SU-DHL-6 (cell line): ENCODE measurements around the gene SLC5A10.

Experiments
- H2AFZ ChIP-seq: fragments of 200-600 bp; sonication (generic); 2 replicates; pipeline ENCODE4 v1.6.1; 2014; ENCODE audit warnings: low read depth, mild to moderate bottlenecking, moderate library complexity, mixed read lengths, antibody characterized with exemption, low read length; ENCODE audit not compliant: severe bottlenecking
- H3F3A ChIP-seq: fragments of 200-600 bp; shearing (Covaris generic); 2 replicates; pipeline ENCODE4 v1.6.0; 2016; ENCODE audit warnings: antibody characterized with exemption, mild to moderate bottlenecking; ENCODE audit not compliant: insufficient read depth
- H3K27ac ChIP-seq: fragments of 200-600 bp; sonication (generic); 2 replicates; pipeline ENCODE4 v1.5.1; 2016; ENCODE audit warnings: low read depth, mild to moderate bottlenecking, low read length, moderate library complexity, mixed read lengths
- H3K27me3 ChIP-seq: fragments of 200-600 bp; sonication (generic), shearing (Covaris generic); 2 replicates; pipeline ENCODE4 v1.6.0; 2014; ENCODE audit warnings: mild to moderate bottlenecking, low read length
- H3K36me3 ChIP-seq: fragments of 200-600 bp; sonication (generic); 2 replicates; pipeline ENCODE4 v1.6.1; 2014; ENCODE audit warnings: mild to moderate bottlenecking, low read length, mixed read lengths
- H3K4me2 ChIP-seq: fragments of 300-600, 200-600 bp; shearing (Covaris generic), sonication (generic); 2 replicates; pipeline ENCODE4 v1.6.0; 2014; ENCODE audit warnings: low read length, low read depth, mild to moderate bottlenecking; ENCODE audit not compliant: poor library complexity, severe bottlenecking
- H3K4me3 ChIP-seq: fragments of 200-600 bp; sonication (generic); 2 replicates; pipeline ENCODE4 v1.5.1; 2014; ENCODE audit warnings: antibody characterized with exemption, low read length, mild to moderate bottlenecking, mixed read lengths; ENCODE audit not compliant: insufficient read depth, poor library complexity, severe bottlenecking
- H3K79me2 ChIP-seq: fragments of 200-600 bp; sonication (generic); 2 replicates; pipeline ENCODE4 v1.6.1; 2014; ENCODE audit warnings: mild to moderate bottlenecking, low read length, moderate library complexity; ENCODE audit not compliant: insufficient read depth
- H3K9ac ChIP-seq: fragments of 200-600 bp; sonication (generic); 2 replicates; pipeline ENCODE4 v1.7.0; 2014; ENCODE audit warnings: mild to moderate bottlenecking, low read length
- H3K9me2 ChIP-seq: fragments of 200-600 bp; sonication (generic); replicated peaks from 2 replicates; pipeline ENCODE4 v1.6.1; 2014; ENCODE audit warnings: low read length; ENCODE audit not compliant: insufficient read depth
- H3K9me3 ChIP-seq: fragments of 200-600 bp; sonication (generic); 2 replicates; pipeline ENCODE4 v1.6.1; 2014; ENCODE audit warnings: low read length, mixed read lengths; ENCODE audit not compliant: insufficient read depth
- H4K20me1 ChIP-seq: fragments of 200-600 bp; sonication (generic); 2 replicates; pipeline ENCODE4 v1.6.1; 2014; ENCODE audit warnings: low read depth, mild to moderate bottlenecking, antibody characterized with exemption, low read length, moderate library complexity, mixed read lengths
- EZH2phosphoT487 ChIP-seq: fragments of 200-600 bp; sonication (generic), shearing (Covaris generic); conservative IDR thresholded peaks from 2 replicates; pipeline ENCODE4 v1.6.1; 2018; ENCODE audit warnings: mild to moderate bottlenecking, antibody characterized with exemption, low read length, moderate library complexity, mixed read lengths
- TF ChIP-seq, protein P1 (sequence below): fragments of 200-600 bp; sonication (generic); IDR thresholded peaks from one replicate; pipeline ENCODE4 v1.5.1; 2017; ENCODE audit warnings: antibody characterized with exemption, mild to moderate bottlenecking, low read length, moderate library complexity; ENCODE audit not compliant: insufficient read depth, poor library complexity, severe bottlenecking

The SLC5A10 gene

DNA sequence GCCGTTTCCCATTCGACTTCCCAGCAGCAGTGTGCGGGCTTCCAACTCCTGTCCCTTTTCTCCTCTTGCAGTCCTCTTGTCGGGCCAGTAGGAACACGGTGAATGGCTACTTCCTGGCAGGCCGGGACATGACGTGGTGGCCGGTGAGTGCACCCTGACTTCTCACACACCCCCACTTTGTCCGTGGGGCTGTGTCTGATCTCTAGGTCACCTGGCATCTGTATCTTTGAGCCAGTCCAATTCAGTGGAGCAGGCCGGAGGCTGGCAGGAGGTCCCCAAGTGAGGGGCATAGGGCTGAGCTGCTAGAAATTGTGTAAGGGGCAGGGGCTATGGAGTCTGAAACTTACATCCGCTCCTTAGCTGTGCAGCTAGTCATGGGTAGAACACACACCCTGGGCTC, 6.6 kb downstream of the SLC5A10 start:
- no peak for TF ChIP-seq EZH2phosphoT487
- TF ChIP-seq, protein P1, sequence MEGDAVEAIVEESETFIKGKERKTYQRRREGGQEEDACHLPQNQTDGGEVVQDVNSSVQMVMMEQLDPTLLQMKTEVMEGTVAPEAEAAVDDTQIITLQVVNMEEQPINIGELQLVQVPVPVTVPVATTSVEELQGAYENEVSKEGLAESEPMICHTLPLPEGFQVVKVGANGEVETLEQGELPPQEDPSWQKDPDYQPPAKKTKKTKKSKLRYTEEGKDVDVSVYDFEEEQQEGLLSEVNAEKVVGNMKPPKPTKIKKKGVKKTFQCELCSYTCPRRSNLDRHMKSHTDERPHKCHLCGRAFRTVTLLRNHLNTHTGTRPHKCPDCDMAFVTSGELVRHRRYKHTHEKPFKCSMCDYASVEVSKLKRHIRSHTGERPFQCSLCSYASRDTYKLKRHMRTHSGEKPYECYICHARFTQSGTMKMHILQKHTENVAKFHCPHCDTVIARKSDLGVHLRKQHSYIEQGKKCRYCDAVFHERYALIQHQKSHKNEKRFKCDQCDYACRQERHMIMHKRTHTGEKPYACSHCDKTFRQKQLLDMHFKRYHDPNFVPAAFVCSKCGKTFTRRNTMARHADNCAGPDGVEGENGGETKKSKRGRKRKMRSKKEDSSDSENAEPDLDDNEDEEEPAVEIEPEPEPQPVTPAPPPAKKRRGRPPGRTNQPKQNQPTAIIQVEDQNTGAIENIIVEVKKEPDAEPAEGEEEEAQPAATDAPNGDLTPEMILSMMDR = no peak
- Histone ChIP-seq H4K20me1 (no peaks in the 10 kb centered on the region), H3K9ac (no peak overlapping the region), H3K79me2 (no peaks in the 10 kb centered on the region), H3K9me2 (no peaks in the 10 kb centered on the region), H3K9me3 (no peaks in the 10 kb centered on the region), H3F3A (no peaks in the 10 kb centered on the region), H2AFZ (no peak overlapping the region), H3K4me3 (no peak overlapping the region), H3K4me2 (no peak overlapping the region), H3K36me3 (no peaks in the 10 kb centered on the region), H3K27me3 (no peaks in the 10 kb centered on the region), H3K27ac (no peak overlapping the region)

DNA sequence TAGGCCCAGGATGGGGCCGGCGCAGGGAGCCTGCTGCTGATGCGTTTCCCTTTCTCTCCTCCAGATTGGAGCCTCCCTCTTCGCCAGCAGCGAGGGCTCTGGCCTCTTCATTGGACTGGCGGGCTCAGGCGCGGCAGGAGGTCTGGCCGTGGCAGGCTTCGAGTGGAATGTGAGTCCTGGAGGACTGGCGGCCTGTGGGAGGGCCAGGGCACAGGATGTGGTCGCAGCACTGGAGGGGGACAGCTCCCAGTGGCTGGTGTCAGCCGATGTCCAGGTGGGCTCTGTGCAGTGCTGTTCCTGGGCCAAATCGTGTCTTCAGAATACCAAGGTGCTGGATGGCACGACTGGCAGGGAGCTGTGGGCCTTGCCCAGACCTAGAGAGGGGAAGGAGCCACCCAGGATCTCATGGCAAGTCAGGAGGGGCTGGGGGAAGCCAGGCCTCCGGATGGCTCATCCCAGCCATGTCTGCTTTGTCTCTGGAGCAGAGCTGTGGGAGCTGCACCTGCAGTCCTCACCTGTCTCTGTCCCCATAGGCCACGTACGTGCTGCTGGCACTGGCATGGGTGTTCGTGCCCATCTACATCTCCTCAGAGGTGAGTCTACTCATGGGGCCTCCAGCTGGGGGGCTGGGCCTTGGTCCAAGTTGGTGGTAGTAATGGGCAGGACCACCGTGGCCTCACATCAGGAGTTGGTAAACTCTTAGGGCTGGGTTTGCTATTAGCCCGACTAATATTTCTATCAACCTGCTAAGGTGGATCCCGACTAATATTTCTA, 7.3 kb downstream of the SLC5A10 start:
- H3K36me3 ChIP-seq = no peaks in the 10 kb centered on the region
- H3K79me2 ChIP-seq = no peaks in the 10 kb centered on the region
- H3K9me3 ChIP-seq = no peaks in the 10 kb centered on the region
- no peaks in the 10 kb centered on the region for H3K27me3 ChIP-seq
- H3K4me2 ChIP-seq = no peak overlapping the region
- H2AFZ ChIP-seq = no peak overlapping the region
- no peak overlapping the region for H3K27ac ChIP-seq
- H3K9ac ChIP-seq = no peak overlapping the region
- H4K20me1 ChIP-seq = no peaks in the 10 kb centered on the region
- no peak for TF ChIP-seq EZH2phosphoT487
- TF ChIP-seq, protein P1 = no peak
- H3F3A ChIP-seq = no peaks in the 10 kb centered on the region
- H3K4me3 ChIP-seq = no peak overlapping the region
- H3K9me2 ChIP-seq = no peaks in the 10 kb centered on the region

DNA sequence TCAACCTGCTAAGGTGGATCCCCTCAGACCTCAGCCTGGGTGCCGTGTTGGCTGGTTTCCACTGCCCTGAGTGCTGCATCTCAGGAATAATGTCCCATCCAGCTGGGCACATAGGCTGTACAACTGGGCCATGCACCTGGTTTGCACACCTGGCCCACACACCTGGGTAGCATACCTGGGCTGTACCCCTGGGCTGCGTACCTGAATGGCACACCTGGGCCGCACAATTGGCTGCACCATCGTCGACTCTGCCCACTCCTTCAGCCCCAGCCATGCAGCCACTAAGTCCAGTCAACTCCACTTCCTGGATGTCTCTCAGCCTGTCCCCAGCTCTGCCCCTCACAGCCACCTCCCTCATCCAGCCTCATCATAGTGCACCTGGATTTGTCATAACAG, 7.9 kb downstream of the SLC5A10 start:
- H3K4me3 ChIP-seq = no peak overlapping the region
- no peaks in the 10 kb centered on the region for H3F3A ChIP-seq
- no peak overlapping the region for H3K4me2 ChIP-seq
- no peaks in the 10 kb centered on the region for H3K27me3 ChIP-seq
- H3K79me2 ChIP-seq = no peaks in the 10 kb centered on the region
- no peaks in the 10 kb centered on the region for H3K9me2 ChIP-seq
- no peak overlapping the region for H3K9ac ChIP-seq
- no peaks in the 10 kb centered on the region for H3K36me3 ChIP-seq
- no peak overlapping the region for H2AFZ ChIP-seq
- no peaks in the 10 kb centered on the region for H4K20me1 ChIP-seq
- H3K9me3 ChIP-seq = no peaks in the 10 kb centered on the region
- no peak overlapping the region for H3K27ac ChIP-seq
- TF ChIP-seq, protein P1 = no peak
- TF ChIP-seq EZH2phosphoT487 = no peak
